SIG-M5 treated with dmso at 0.1 percent for 504 hours (cell line): ENCODE data around the gene TAF11.
"Not testable (repeated sequence)": the region's sequence is repeated elsewhere in the genome, so short reads cannot be mapped to it uniquely, and the experiment has no call there.

Source experiments
- DNase-seq: peaks from one replicate; lab custom pipeline; 2025; ENCODE audit not compliant: unreplicated experiment; lab: John Stamatoyannopoulos, UW

Gene TAF11

GRCh38 chr6:34887753-34888513 is at the start of gene TAF11:
Gene TAF11 (minus strand): TSS chr6:34888042. CDS start chr6:34887957, 85 bp downstream.
- peak; percentile 91 for DNase-seq

GRCh38 chr6:34934516-34934915 is 46.7 kb upstream of the TAF11 start:
- DNase-seq: no peak

- DNase-seq: not testable (repeated sequence)
Observed at GRCh38 chr6:34932202-34932601, 44.4 kb upstream of the TAF11 start.

GRCh38 chr6:34930221-34930620 is 42.4 kb upstream of the TAF11 start:
- DNase-seq: no peak

- no peak for DNase-seq
Observed at GRCh38 chr6:34929241-34929978, 41.6 kb upstream of the TAF11 start.

- no peak for DNase-seq
Observed at GRCh38 chr6:34928695-34929094, 40.9 kb upstream of the TAF11 start.

GRCh38 chr6:34928220-34928619 is 40.4 kb upstream of the TAF11 start:
- DNase-seq: no peak

- no peak for DNase-seq
Observed at GRCh38 chr6:34926655-34927054, 38.8 kb upstream of the TAF11 start.

- DNase-seq: no peak
Observed at GRCh38 chr6:34924831-34925625, 37.2 kb upstream of the TAF11 start.

- no peak for DNase-seq
Observed at GRCh38 chr6:34922177-34922663, 34.4 kb upstream of the TAF11 start.

GRCh38 chr6:34920097-34920496 is 32.3 kb upstream of the TAF11 start:
- no peak for DNase-seq

GRCh38 chr6:34919651-34920050 is 31.8 kb upstream of the TAF11 start:
- DNase-seq: no peak

GRCh38 chr6:34917626-34918285 is 29.9 kb upstream of the TAF11 start:
- DNase-seq: no peak

GRCh38 chr6:34916348-34916967 is 28.6 kb upstream of the TAF11 start:
- no peak for DNase-seq

GRCh38 chr6:34914358-34914757 is 26.5 kb upstream of the TAF11 start:
- no peak for DNase-seq

- no peak for DNase-seq
Observed at GRCh38 chr6:34912715-34913464, 25.0 kb upstream of the TAF11 start.

GRCh38 chr6:34911822-34912221 is 24.0 kb upstream of the TAF11 start:
- DNase-seq: no peak

GRCh38 chr6:34909320-34909883 is 21.6 kb upstream of the TAF11 start:
- DNase-seq: no peak

- DNase-seq: no peak
Observed at GRCh38 chr6:34908194-34908593, 20.4 kb upstream of the TAF11 start.
